SKM-1 treated with dmso at 0.1 percent for 144 hours (cell line): ENCODE data around the gene ANXA7.
"Not testable (repeated sequence)": the region's sequence is repeated elsewhere in the genome, so short reads cannot be mapped to it uniquely, and the experiment has no call there.

Experiments used
- DNase-seq: peaks from one replicate; lab custom pipeline; 2025; ENCODE audit not compliant: unreplicated experiment; lab: John Stamatoyannopoulos, UW

Gene ANXA7

DNA sequence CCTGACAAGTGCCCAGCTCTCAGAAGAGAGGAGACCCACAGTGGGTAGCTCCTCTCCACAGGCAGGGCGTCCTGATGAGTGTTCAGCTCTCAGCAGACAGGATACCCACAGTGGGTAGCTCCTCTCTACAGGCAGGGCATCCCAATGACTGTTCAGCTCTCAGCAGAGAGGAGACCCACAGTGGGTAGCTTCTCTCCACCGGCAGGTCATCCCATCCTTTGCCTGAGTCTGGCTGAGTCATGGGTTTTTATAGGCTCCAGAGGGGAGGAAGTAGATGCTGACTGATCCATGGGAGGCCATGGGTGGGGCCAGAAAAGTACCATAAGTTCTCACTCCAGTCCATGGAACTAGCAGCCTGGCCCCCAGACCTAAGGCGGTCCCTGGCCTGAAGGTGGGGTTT is 73.7 kb downstream of the ANXA7 start:
- no peak for DNase-seq

DNA sequence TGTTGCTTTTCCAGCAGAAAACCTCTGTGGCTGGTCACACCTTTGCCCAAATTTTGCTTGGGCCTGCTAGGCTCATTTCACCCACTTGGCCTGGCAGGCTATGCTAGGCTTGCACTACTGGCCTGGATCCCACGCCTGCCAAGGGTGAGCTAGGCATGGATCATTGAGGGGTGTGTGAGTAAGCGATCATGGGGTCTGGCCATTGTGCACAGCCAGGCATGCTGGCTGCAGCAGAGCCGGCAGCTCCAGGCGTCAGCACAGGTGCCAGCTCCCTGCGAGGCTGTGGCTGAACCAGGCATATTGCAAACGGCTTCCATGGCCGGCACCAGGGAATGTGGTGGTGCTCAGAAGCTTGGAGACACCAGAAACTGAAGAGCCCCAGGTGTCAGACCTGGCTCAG is 74.4 kb downstream of the ANXA7 start:
- DNase-seq: no peak

DNA sequence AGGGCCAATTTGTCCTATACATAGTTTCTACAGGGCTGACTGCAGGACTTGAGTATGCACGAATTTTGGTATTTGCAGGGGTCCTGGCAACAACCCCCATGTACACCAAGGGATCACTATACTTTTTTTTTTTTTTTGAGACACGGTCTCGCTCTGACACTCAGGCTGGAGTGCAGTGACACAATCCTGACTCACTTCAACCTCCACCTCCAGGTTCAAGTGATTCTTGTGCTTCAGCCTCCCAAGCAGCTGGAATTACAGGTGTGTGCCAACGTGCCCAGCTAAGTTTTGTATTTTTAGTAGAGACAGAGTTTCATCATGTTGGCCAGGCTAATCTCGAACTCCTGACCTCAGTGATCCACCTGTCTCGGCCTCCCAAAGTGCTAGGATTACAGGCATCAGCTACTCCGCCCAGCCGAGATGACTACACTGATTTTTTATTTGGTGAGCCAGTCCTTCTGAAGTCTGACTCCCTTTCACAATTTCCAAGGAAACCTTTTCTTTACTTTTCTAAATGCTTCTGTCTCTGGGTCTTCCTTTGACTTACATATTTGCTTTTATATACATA is 75.0 kb downstream of the ANXA7 start:
- no peak for DNase-seq

GRCh38 chr10:73333202-73333601 is 80.7 kb downstream of the ANXA7 start:
- no peak for DNase-seq

DNA sequence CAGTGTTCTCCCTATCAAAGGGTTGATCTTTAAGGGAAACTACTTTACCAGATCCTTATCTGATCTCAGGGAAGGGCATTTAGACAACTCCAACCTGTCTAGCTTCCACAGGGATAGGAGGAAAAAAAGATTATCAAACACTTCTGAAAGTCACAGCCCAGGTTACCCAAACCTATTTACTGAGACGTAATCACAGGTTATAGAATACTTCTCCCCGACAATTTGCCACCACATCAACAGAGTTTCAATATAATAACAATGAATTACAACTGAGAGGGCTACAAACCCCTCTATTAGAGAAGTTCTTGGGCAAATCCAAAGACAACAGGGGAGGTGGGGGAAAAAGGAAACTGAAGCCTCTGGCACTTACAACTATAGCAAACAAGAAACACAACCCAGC is 81.5 kb downstream of the ANXA7 start:
- DNase-seq: no peak

- not testable (repeated sequence) for DNase-seq
These were observed 85.3 kb downstream of the ANXA7 start for GRCh38 chr10:73328523-73328922.

- DNase-seq: not testable (repeated sequence)
These were observed 88.6 kb downstream of the ANXA7 start for GRCh38 chr10:73325290-73325689.
